ENCODE data around the gene IL1RL2. TPM values are rescaled to one million over a fixed set of nuclear protein-coding genes. Genes with fewer than 3 reads are reported as not detected.
A peak's percentile ranks its signal among the peaks of the same experiment; 100 is the strongest.

Gene IL1RL2
- total and polyA plus RNA-seq, 2 of the 4 experiments (the other 2 are of a cell fraction), result 0.09 to 0.36 TPM

GRCh38 chr2:102273619-102274211 is 86.9 kb downstream of the IL1RL2 start:
- dilution Hi-C loops (cut with HindIII; ENCODE audit: low sequenced_read_pairs, unreplicated experiment) (no loop called here), in situ Hi-C loops (cut with MboI; ENCODE audit: low sequenced_read_pairs) (no loop called here), intact Hi-C loops (cut with micrococcal nuclease) (no loop called here)
- Histone ChIP-seq H3K56ac (ENCODE audit: extremely low read depth, insufficient read depth, low read length) (no peak overlapping the region), H3K27ac (ENCODE audit: insufficient read depth, low read length) (no peak overlapping the region), H3K4me3 (ENCODE audit: insufficient read depth, low read depth, low read length) (no peak overlapping the region), H4K20me1 (ENCODE audit: insufficient read depth, low read length) (no peaks in the 10 kb centered on the region), H3K4me2 (ENCODE audit: low read depth, low read length) (no peak overlapping the region), H3K4ac (ENCODE audit: low read depth, low read length) (no peak overlapping the region), H2BK120ac (ENCODE audit: low read depth, low read length) (no peak overlapping the region), H2AK5ac (ENCODE audit: low read depth, low read length) (no peak overlapping the region), H4K91ac (ENCODE audit: insufficient read depth, low read depth, low read length) (no peak overlapping the region), H2BK5ac (ENCODE audit: low read depth, low read length, poor library complexity, severe bottlenecking) (no peak overlapping the region), H3K9ac (ENCODE audit: low read depth, low read length) (no peak overlapping the region), H3K9me3 (ENCODE audit: control insufficient read depth, insufficient read depth, low read length) (no peaks in the 10 kb centered on the region), H2AFZ (replicated peaks; ENCODE audit: low read length, poor library complexity) (no peak overlapping the region), H3K18ac (ENCODE audit: low read depth, low read length) (no peak overlapping the region), H4K5ac (ENCODE audit: low read depth, low read length) (no peak overlapping the region), H2BK20ac (ENCODE audit: low read depth, low read length) (no peak overlapping the region), H2AK9ac (replicated peaks; ENCODE audit: low read depth, low read length, poor library complexity) (no peak overlapping the region), H3K14ac (replicated peaks; ENCODE audit: low read depth, low read length) (no peak overlapping the region), H2BK15ac (ENCODE audit: low read depth, low read length) (no peak overlapping the region), H3K9me1 (ENCODE audit: insufficient read depth, low read length) (peaks cover under 1% of the 10 kb centered on the region), H3K36me3 (ENCODE audit: control insufficient read depth, insufficient read depth, low read length) (no peaks in the 10 kb centered on the region), H4K8ac (ENCODE audit: low read depth in 2 of 2, low read length in 2 of 2) (no peak overlapping the region), H3K23ac (ENCODE audit: low read depth, low read length) (no peak overlapping the region), H3K27me3 (ENCODE audit: control insufficient read depth, insufficient read depth, low read length) (no peaks in the 10 kb centered on the region; the same call in 1 of the 2 replicates), H3K79me1 (ENCODE audit: low read depth in 1 of 2, low read length in 2 of 2) (no peaks in the 10 kb centered on the region), H3K4me1 (ENCODE audit: control insufficient read depth, insufficient read depth, low read length) (peaks cover 4% of the 10 kb centered on the region)
- DNase-seq (peak; percentile 67), ATAC-seq (ENCODE audit: low read depth) (no peak)
- no TSS peak for BruUV-seq (replicated peaks)
- no CpG with 5 or more reads among the region's 6 CpGs for WGBS, 2 experiments (ENCODE audit: extremely low coverage in 2 of 2, insufficient read length in 1 of 2)
- ChIA-PET POLR2A (ENCODE audit: unreplicated experiment) (no interaction called here), CTCF (no interaction called here)
- TF ChIP-seq, protein P1, sequence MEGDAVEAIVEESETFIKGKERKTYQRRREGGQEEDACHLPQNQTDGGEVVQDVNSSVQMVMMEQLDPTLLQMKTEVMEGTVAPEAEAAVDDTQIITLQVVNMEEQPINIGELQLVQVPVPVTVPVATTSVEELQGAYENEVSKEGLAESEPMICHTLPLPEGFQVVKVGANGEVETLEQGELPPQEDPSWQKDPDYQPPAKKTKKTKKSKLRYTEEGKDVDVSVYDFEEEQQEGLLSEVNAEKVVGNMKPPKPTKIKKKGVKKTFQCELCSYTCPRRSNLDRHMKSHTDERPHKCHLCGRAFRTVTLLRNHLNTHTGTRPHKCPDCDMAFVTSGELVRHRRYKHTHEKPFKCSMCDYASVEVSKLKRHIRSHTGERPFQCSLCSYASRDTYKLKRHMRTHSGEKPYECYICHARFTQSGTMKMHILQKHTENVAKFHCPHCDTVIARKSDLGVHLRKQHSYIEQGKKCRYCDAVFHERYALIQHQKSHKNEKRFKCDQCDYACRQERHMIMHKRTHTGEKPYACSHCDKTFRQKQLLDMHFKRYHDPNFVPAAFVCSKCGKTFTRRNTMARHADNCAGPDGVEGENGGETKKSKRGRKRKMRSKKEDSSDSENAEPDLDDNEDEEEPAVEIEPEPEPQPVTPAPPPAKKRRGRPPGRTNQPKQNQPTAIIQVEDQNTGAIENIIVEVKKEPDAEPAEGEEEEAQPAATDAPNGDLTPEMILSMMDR (conservative IDR thresholded peaks at IDR 0.05; ENCODE audit: low read depth, low read length), result no peak
- TF ChIP-seq CHD1 (IDR thresholded peaks at IDR 0.05; ENCODE audit: low read depth, low read length) (no peak), MAFK (IDR thresholded peaks at IDR 0.05; ENCODE audit: low read depth, low read length) (no peak), CEBPB (IDR thresholded peaks at IDR 0.05; ENCODE audit: low read depth, low read length) (no peak; the same call in 1 of the 2 replicates), MAZ (IDR thresholded peaks at IDR 0.05; ENCODE audit: borderline replicate concordance, low read depth, low read length) (no peak), FOS (IDR thresholded peaks at IDR 0.05; ENCODE audit: low read depth, low read length) (no peak), POLR2A (IDR thresholded peaks at IDR 0.05; ENCODE audit: low read depth, low read length) (no peak), RAD21 (IDR thresholded peaks at IDR 0.05; ENCODE audit: low read length) (no peak), USF2 (IDR thresholded peaks at IDR 0.05; ENCODE audit: low read depth, low read length) (no peak)
- TF ChIP-seq, protein P2, sequence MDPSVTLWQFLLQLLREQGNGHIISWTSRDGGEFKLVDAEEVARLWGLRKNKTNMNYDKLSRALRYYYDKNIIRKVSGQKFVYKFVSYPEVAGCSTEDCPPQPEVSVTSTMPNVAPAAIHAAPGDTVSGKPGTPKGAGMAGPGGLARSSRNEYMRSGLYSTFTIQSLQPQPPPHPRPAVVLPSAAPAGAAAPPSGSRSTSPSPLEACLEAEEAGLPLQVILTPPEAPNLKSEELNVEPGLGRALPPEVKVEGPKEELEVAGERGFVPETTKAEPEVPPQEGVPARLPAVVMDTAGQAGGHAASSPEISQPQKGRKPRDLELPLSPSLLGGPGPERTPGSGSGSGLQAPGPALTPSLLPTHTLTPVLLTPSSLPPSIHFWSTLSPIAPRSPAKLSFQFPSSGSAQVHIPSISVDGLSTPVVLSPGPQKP (IDR thresholded peaks at IDR 0.05; ENCODE audit: borderline replicate concordance, low read depth, low read length), result no peak

Data from IMR-90 (cell line).